GM21786 (cell line): Measurements from ENCODE around the gene AATF.

ENCODE experiments used
- ATAC-seq: cut with Tn5 transposase; IDR thresholded peaks from one replicate; pipeline ENCODE4 v1.9.1; 2021; ENCODE audit not compliant: unreplicated experiment

Gene AATF

DNA sequence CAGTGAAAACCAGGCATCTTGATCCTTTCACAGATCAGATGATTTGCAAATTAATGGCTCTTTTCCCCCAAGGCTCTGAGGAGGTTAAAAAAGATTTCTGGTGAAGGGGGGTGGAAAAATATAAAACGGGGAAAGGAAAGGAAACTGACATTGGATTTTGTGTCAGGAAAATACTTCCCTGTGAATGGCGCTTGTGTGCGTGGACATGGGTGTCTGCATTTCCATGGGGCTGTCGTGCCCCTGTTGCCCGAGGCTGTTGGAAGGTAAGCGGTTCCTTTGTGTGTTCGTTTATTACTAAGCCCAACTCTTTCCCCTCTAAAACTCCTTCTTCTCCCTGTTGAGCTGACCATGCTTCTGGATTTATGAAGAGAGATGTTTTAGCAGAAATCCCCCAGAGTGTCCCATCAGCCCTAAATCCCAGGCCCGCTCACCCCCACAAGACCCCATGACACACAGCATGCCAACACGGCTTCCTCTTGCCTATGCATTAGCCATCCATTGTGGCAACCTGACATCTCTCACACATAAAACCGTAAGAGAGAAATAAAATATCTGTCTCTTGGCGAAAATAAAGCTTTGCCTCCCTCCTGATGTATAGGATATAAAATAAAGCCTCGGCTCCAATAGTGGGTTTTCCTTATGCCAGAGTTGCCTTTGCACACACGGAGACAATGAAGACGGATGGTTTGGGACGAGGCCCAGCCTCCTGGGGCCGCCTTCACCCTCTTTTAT is 18.7 kb upstream of the AATF start:
- no peak for ATAC-seq

DNA sequence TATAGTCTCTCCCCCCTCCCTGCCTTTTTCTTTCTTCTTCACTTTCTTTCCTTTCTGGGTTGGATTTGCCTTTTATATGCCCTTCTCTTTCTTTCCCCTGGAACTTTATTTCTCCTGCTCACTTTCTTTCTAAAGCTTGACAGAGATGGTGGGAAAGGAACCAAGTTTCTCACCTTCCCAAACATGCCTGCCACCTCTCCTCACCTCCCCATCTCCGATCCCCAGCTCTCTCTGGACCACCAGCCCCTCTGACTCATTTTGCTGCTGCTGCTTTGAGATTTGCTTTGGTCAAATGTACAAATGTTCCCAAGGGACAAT is 18.2 kb upstream of the AATF start:
- no peak for ATAC-seq

DNA sequence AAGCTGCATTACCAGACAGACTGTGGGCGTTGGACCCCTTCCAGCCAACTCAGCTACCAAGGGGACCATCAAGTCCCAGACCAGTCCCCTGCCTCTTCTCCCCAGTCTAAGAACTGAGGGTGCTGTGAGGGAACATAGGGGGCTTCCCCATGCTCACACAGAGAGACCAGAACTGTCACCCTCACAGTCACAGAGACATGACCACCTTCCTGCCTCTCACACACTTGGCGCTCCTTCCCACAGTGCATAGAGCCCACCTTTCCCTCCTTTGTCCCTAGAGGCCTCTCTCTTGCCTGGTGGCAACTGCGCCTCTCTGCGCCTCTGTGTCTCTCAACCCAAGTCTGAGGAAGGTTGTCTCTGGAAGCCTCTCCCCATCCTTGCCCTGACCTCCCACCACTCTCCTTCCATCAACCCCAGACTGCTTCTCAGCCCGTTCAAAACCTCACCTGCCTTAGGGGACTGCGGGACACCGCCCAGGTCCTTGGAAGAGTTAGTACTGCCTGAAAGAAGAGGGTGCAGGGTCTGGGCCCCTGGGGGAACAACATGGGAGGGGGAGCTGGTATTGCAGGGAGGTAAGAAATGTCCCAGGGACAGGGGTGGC is 17.6 kb upstream of the AATF start:
- no peak for ATAC-seq

DNA sequence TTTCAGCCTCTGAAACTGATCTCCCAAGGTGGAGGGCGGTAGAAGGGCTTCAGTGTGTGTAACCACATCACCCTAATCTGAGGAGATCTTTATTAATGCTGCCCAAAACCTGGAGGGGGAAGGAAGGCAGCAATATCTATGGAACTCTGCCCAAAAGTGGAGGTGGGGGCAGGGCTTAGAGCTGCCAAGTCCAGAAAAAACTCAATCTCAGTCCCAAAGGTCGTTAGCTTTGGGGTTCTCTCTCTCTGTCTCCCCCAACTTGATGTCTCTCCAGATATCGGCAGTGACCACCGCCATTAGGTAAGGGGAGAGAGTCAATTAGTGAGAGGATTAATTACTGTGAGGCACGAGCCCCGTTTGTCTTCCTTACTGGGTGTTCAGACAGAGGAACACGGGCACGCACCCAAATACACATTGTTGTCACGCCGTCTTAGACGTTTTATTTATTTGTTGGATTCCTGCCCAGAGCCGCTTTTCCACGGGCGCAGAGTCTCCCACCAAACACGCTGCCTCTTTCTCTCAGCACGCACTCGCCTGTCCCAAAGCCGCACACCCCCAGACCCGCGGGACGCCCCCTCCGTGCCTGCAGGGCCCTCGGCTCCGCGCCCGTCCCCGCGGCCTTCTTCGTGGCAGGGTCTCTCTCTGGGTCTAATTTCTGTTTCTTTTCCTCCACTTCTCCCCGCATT is 16.9 kb upstream of the AATF start:
- no peak for ATAC-seq

DNA sequence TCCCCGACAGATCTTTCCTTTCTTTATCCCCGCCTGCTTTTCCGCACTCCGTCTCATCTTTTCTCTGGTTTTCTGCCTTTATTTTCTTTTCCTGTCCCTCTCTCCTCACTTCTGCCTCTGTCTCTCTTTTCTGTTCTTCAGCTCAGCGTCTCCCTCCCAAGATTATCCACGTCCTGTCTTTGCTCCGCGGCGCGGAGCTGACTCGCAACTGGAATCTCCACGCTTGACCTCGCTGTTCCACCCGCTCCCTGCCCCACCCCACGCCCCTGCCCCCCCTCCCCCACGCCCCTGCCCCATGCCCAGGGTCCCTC is 16.4 kb upstream of the AATF start:
- ATAC-seq: no peak

DNA sequence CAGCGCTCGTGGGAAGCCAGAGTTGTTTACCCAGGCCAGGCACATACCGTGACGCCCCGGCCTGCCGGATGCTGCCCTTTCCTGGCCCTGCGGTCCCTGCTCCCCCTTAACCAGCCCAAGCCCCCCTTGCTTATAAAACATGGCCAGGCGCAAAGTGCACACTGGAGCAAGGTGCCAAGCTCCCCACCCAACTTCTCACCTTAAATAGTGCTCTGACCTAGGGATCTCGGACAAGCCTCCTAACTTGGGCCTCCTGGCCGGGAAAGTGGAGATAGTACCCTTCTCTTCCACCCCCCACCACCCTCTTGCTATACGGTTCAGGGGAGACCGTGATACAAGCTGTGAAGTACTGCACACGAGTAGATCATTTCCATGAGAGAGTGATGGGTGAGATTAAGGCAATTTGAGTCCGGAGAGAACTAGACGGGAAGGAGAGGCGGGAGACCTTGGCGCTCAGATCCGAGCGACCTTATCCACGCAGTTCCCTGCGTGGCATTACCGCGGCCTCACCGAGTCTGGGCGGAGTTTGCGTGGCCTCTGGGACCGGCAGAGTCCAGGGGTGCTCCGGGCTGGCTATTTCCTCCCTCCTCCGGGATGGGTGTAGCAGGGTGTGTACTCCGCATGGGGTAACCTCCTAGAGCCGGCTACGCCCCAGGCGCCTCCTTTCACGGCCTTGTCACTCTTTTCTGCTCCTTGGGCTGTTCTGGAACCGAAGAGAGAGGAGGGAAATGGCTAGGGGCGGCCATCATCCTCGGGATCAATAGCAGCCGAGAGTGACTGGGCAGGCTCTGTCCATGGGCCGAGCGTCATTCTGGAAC is 15.9 kb upstream of the AATF start:
- no peak for ATAC-seq

DNA sequence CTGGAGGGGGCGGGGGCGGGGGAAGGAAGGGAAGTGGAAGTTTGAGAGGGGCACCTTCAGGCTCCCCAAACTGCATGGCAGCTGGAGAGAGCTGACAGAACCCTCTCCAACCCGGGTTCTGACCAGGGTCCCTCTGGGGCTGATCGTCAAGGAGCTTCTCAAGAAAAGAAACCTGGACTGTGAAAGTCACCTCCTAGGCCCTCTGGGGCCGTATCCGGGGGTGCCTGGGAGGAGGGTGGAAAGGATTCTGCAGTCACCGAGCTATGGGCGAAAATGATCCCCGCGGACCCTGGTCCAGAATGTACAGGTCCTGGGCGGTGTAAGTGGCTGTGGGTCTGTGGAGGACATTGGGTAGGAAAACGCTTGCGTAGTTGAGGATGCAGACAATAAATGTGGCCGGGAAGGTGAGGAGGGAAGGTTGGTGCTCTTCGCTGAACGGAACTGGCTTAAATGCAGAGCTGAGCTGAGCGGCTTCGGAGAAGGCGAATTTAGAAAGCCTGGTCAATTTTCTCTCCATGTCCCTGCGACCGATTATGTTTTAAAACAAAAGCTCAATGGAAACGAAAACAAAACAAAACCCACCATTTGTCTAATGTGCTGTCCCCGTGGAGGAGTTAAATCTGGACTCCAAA is 15.1 kb upstream of the AATF start:
- no peak for ATAC-seq

DNA sequence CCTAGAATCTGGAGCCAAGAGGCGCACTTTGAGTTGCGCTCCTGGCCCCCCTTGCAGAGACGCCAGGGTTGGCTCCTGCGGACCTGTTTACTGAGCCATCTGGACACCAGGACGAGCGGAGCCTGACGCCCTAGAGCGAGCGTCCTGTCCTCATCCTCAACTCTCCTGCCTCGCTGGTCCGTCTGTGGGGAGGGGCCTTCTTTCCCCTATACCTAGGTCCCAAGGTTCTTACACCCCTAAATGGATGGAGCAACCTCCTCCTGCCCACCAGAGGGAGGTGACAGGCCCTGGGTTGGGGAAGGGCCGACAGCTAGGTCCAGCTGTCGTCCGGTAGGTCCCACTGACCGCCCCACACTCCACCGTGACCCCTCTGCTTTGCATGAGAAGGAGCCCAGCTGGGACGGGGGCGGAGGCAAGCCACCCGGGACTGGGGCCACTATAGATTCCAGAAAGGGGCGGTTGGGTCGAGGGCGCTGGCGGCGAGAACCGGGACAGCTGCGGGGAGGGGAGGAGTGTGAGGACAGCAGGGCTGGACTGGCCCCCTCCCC is 14.5 kb upstream of the AATF start:
- no peak for ATAC-seq

DNA sequence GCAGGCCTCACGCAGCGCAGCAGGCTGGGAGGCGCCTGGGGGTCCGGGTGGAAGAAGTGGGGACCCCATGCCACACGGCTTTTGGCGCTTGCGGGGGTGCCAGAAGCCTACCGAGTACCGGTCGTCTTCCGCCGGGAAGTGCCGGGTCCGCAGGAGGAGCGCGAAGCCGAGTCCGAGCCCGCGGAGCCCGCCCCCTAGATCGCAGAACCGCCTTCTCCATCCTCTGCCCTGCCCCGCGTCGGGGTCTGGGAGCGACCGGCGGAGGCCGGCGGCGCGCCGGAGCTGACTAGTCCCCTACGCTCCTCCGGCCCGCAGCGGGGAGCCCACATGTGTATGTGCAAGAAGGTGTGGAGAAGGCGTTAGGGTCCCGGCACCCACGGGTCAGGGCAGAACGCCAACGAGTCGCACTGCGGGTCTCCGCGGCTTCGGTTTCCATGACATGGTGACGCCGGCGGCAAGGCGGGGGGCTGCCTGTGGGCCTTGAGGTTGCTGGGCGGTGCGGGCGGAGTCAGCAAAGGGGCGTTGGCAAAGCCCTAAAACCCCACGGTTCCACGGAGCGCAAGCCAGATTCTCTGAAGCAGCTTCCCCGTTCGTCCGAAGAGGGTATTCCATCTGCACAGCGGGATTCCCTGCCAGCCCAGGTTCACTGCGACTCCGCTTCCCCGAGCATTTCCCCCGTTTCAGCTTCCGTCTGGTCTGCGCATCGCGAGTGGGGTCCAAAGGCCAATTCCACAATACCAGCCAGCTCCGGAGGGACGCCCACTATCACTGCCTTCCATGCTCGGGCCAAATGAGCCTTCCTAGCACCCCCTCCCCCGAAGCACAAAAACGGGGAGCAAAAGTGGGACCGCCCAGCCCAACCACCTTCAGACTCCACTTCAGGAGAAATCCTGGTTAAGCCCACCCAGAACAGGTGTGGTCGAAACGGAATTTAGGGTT is 13.8 kb upstream of the AATF start:
- ATAC-seq: no peak

DNA sequence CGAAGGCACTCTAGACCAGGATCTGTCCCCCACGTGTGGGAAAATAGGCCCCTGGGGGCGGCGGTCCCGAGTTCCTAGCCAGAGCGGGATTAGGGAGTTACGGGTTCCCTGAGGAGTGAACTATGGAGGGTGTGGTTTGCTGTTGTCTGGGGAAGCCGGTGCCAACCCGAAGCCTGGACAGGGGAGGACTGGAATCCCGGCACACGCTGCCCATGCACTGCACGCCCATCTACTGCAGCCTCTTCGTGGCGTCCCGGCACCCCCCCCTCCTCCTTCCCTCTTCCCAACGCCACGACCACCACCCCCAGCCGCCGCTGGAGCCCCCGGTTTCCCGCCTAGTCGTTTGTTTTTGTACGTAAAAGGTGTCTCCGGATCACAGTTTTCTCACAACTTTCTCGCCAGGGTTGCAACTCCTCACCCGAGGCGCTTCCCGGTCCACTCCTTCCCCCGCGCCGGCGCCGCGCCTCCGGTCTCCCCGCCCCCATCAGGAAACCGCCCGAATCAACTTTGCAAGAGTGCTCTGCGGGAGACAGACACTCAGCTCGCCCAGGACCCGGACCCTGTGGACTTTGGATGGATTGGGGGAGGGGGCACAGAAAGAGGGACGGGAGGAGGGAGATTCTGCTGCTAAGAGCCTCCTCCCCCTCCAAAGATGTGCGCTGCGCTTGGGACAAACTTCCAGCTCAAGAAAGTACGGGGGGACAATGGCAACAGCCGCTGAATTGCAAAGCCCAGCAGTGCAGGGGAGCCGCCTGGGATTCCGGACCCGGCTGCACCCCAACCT is 12.9 kb upstream of the AATF start:
- ATAC-seq: no peak

DNA sequence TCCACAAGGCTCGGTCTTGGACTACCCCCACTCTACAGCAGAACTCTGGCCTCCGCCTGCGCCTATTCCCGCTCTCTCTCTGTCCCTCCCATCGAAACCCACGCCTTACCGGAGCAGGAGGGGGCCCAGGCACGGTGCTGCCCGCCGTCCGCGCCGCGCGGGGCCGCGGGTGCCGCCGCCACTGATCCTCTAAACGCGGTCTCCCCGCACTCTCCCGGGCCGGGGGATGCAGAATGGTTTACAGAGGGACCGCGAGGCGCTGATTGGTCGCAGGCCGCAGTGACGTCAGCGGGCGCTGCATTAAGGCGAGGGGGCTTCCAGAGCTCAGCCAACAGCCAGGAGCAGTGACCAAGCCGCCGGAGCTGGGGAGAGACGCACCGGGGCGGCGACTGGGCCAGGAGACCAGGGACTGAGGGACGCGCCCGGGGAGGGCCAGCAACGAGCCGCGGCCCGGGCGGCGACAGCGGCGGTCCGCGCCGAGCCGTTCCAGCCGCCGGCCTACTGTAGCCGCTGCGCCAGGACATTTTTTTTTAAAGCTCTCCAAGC is 12.2 kb upstream of the AATF start:
- ATAC-seq: no peak

DNA sequence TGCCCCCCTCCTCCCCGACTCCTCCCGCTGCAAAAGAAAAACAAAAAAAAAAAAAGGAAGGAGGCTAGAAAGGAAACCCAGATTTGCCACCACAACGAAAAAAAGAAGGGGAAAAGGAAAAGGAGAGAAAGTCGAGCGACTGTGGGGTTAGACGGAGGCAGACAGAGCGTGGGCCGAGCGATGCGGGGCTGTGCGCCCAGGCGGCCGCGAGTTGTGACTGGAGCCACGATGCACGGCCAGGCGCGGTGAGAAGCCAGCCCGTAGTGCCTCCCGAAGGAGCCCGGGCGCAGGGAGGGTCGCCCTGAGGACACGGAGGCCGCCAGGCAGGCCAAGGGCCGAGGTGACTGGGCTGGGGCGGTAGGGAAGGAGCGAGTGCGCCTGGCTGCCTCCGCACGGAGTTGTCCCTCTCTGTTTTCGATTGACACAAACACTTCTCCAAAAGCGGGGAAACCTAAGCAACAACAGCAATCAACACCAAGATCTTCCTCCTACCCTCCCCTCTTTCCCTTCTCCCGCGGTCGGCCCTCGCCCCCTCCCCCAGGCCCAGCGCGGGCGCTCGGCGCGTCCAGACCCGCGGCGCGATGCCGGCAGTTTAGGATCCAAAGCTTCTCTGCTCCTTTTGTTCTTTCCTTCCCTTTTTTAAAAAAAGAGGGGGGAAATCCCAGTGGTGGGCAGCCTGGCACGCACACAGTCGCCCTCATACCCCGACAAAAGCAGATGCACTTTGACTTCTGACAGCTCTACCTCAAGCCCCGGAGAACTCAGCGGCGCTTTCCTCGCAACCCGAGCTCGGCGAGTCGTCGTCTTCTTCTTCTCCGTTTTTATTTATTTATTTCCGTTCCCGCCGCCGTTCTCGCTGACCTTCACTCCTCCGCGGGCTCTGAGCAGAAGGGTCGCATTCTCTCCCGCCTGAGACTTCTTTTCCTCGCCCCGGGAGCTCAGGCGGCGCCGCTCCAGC is 11.5 kb upstream of the AATF start, which contains the start of gene LHX1:
LHX1 (plus strand) TSS at position 475 of the 958 bp plus-strand sequence. CDS start 723 bp downstream, outside the sequence.
- no peak for ATAC-seq

DNA sequence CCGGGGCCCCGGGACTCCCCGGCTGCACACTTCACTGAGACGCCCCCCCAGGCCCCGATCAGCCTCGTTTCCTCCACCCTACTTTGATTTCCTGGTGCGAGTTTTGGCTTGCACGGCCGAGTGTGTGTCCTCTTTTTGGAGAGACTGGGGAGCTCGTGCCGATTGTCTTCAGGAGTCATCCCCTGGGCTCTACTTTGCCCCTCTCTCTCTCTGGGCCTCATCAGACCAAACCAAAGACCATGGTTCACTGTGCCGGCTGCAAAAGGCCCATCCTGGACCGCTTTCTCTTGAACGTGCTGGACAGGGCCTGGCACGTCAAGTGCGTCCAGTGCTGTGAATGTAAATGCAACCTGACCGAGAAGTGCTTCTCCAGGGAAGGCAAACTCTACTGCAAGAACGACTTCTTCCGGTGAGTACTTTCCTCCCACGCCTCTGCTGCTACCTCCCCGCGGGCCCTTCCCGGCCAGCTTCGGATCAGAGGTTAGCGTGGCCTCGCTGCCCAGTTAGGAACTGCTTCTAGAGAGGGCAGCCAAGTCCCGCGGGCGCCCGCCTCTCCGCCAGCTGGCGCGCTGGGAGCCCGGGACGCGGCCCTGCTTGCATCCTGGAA is 10.7 kb upstream of the AATF start:
- no peak for ATAC-seq

DNA sequence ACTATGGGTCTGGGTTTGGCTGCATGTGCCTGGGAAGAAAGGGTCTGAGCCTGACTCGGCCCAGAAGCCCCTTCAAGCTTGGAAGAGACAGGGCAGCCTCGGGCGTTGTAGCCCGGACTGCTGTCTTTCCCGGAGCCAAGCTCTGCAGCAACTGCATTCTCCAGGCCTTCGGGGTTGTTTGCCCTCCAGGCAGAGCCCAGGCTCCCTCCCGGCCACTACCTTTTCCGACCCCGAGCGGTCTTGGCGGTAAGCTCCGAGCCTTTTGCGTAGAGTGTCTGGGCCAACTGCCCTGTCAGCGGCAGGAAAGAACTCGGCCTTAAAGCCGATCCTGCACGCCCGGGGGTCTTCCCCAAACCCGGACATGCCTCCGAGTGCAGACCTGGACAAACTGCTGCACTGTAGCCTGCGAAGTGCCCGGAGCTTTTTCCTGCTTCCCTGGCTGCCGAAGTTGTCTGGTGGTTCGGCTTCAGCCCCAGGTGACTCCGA is 10.1 kb upstream of the AATF start:
- no peak for ATAC-seq

DNA sequence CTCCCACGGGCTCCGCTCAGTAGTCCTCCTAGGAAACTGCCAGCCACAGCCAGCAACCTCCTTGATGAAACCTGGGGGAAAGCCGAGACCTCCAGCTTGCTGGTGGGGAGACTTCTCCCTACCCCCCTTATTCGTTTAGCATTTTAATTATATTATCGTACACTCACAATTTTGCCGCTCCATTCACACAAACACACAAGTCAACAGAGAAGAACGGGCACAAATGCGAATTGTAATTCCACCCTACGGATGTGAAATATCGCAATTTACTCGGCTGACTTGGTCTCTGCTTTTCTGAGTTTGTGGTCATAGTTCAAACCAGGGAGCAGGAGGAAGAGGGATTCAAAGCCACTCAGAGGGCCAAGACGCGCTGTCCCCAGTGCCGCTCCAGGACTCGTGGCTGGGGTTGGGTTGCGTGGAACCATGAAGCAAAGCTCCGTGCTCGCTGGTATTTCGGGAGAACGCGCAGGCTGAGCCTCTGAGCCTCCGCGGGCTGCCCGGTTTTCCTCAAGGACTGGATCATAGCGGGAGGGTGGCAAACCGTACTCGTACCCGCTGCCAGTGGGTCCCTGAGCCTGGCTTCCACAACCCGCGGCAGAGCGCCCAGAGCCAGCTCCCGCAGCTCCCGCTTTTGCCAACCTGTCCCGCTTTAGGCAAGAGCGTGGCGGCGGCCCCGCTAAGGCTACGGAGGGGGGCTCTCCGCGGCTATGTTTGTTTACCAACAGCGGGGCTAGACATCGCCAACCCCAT is 9.5 kb upstream of the AATF start:
- ATAC-seq: no peak

DNA sequence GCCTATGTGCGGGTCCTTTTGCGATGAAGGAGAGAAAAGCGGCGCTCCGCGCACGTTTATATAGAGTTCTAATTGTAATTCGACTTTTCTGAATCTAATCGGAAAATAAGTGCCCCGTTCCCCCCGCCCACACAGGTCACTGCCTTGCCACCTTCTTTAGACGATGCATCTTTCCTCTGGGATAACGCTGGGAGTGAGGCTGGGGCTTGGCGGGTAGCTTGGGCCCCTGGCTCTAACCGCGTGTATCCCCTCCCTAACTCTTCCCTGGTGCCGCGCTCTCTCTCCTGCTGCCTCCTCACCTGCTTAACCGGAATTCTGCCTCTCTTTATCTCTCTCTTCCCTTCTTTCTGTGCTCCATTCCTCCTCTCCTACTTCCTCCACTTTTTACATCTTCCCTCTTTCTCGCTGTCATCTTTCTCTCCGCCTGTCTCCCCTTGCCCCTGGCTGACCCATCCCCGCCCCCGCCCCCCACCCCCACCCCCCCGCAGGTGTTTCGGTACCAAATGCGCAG is 8.9 kb upstream of the AATF start:
- ATAC-seq: no peak
